CD14-positive monocyte (primary cell): ENCODE results near the gene TRIM33. TPM values are rescaled to one million over a fixed set of nuclear protein-coding genes. Genes with fewer than 3 reads are reported as not detected.

Source experiments
- DNase-seq, 3 donors: peaks; one replicate each; pipeline ENCODE4 v3.0.0-alpha.2; 2011 to 2022
- H2AFZ ChIP-seq: 2 replicates; pipeline ENCODE4 v1.6.0; 2012; ENCODE audit warnings: mild to moderate bottlenecking, low read depth, low read length, inconsistent platforms; ENCODE audit not compliant: insufficient read depth, poor library complexity, severe bottlenecking
- H3K27ac ChIP-seq, 2 donors: 1 replicate in 1 of 2; 2 replicates in 1 of 2; pipeline ENCODE4 v1.5.1; 2012 to 2013; ENCODE audit warnings: low read length in 2 of 2, control low read depth in 1 of 2, inconsistent platforms in 1 of 2, low read depth in 1 of 2, mild to moderate bottlenecking in 1 of 2
- H3K27me3 ChIP-seq, 2 donors: one replicate each; pipeline versions ENCODE4 v1.6.0 to v1.6.1; 2011 to 2013; ENCODE audit warnings: low read length in 2 of 2; ENCODE audit not compliant: control insufficient read depth in 2 of 2, insufficient read depth in 2 of 2
- H3K36me3 ChIP-seq, 2 donors: replicated peaks in 1 of 2; 1 replicate in 1 of 2; 2 replicates in 1 of 2; pipeline versions ENCODE4 v1.5.1 to v1.6.1; 2012 to 2013; ENCODE audit warnings: low read length in 2 of 2, control low read depth in 1 of 2, inconsistent platforms in 1 of 2, mild to moderate bottlenecking in 1 of 2; ENCODE audit not compliant: insufficient read depth in 2 of 2, control insufficient read depth in 1 of 2
- H3K4me1 ChIP-seq, 2 donors: 1 replicate in 1 of 2; 2 replicates in 1 of 2; pipeline versions ENCODE4 v1.5.1 to v1.6.1; 2012 to 2013; ENCODE audit warnings: low read length in 2 of 2, control low read depth in 1 of 2, inconsistent platforms in 1 of 2, mild to moderate bottlenecking in 1 of 2, moderate library complexity in 1 of 2; ENCODE audit not compliant: insufficient read depth in 2 of 2, control insufficient read depth in 1 of 2
- H3K4me2 ChIP-seq: replicated peaks from 2 replicates; pipeline ENCODE3; 2012; ENCODE audit warnings: low read length, moderate library complexity, mild to moderate bottlenecking; ENCODE audit not compliant: poor library complexity, severe bottlenecking; ENCODE audit errors: extremely low read depth
- H3K4me3 ChIP-seq, 3 experiments: fragments of 200-600 bp in 1 of 3; sonication (generic) in 1 of 3; replicated peaks in 1 of 3; 1 replicate in 2 of 3; 2 replicates in 1 of 3; pipeline ENCODE4 v1.5.1; 2011 to 2013; ENCODE audit warnings: low read length in 3 of 3, mild to moderate bottlenecking in 3 of 3, control low read depth in 2 of 3, low read depth in 2 of 3, inconsistent platforms in 1 of 3, moderate library complexity in 1 of 3
- H3K79me2 ChIP-seq: 2 replicates; pipeline ENCODE4 v1.6.0; 2012; ENCODE audit warnings: mild to moderate bottlenecking, control low read depth, inconsistent platforms, low read length, moderate library complexity; ENCODE audit not compliant: insufficient read depth
- H3K9ac ChIP-seq: 2 replicates; pipeline ENCODE4 v1.6.0; 2017; ENCODE audit warnings: low read length, mild to moderate bottlenecking; ENCODE audit not compliant: insufficient read depth, poor library complexity, severe bottlenecking
- H3K9me3 ChIP-seq, 2 donors: replicated peaks in 1 of 2; 1 replicate in 1 of 2; 2 replicates in 1 of 2; pipeline versions ENCODE4 v1.5.1 to v1.6.1; 2012 to 2013; ENCODE audit warnings: low read length in 2 of 2, control low read depth in 1 of 2; ENCODE audit not compliant: control insufficient read depth in 1 of 2, insufficient read depth in 1 of 2
- H4K20me1 ChIP-seq: 2 replicates; pipeline ENCODE4 v1.6.0; 2012; ENCODE audit warnings: mild to moderate bottlenecking, low read length, control low read depth, moderate library complexity; ENCODE audit not compliant: insufficient read depth
- H3K27ac Mint-ChIP-seq, 7 donors: one replicate each; pipeline ENCODE4 v1.8.0; 2020; ENCODE audit warnings: mild to moderate bottlenecking in 7 of 7, mixed read lengths in 7 of 7, moderate library complexity in 6 of 7, inconsistent platforms in 2 of 7
- H3K27me3 Mint-ChIP-seq, 3 donors: one replicate each; pipeline ENCODE4 v1.8.0; 2021 to 2022; ENCODE audit warnings: low read depth in 3 of 3, mild to moderate bottlenecking in 3 of 3, mixed read lengths in 3 of 3, moderate library complexity in 3 of 3, inconsistent platforms in 1 of 3
- H3K36me3 Mint-ChIP-seq, 2 donors: one replicate each; pipeline ENCODE4 v1.8.0; 2020; ENCODE audit warnings: mixed read lengths in 2 of 2, inconsistent platforms in 1 of 2, mild to moderate bottlenecking in 1 of 2
- H3K4me1 Mint-ChIP-seq: one replicate; pipeline ENCODE4 v1.8.0; 2020; ENCODE audit warnings: mild to moderate bottlenecking, mixed read lengths
- H3K4me3 Mint-ChIP-seq, 2 donors: one replicate each; pipeline ENCODE4 v1.8.0; 2020; ENCODE audit warnings: mild to moderate bottlenecking in 2 of 2, mixed read lengths in 2 of 2, moderate library complexity in 1 of 2
- H3K9me3 Mint-ChIP-seq, 7 donors: one replicate each; pipeline ENCODE4 v1.8.0; 2020 to 2022; ENCODE audit warnings: mixed read lengths in 7 of 7, mild to moderate bottlenecking in 6 of 7, moderate library complexity in 6 of 7, inconsistent platforms in 2 of 7
- WGBS: methylation state at CpG from one replicate; pipeline ENCODE4 v1.1.5; 2013; ENCODE audit warnings: missing lambda C conversion rate; ENCODE audit not compliant: insufficient coverage; 5-methylcytosine and 5-hydroxymethylcytosine counted together
- intact Hi-C, 2 donors: fragments of 100-400 bp; cut with micrococcal nuclease; formaldehyde crosslinking; loops; one replicate each; pipeline versions ENCODE4 v1.15.0 to v1.15.1; 2023
- polyA plus RNA-seq, 3 donors: library from polyadenylated mRNA; depleted of rRNA in 1 of 3; unstranded in 2 of 3; stranded (reverse) in 1 of 3; fragments of 300-500 nt in 2 of 3; fragments of >200 nt in 1 of 3; fragmentation: Illumina TruSeq in 2 of 3; gene quantifications; 1 replicate in 2 of 3; 2 replicates in 1 of 3; pipeline ENCODE4 v1.2.3, GENCODE V29; 2012 to 2021
- TF ChIP-seq, protein P1 (sequence below): fragments of 200-600 bp; IDR thresholded peaks from one replicate; pipeline ENCODE4 v1.8.0; 2022; ENCODE audit warnings: antibody characterized with exemption, mild to moderate bottlenecking

The TRIM33 gene
- polyA plus RNA-seq, 3 donors: 11.8 to 16.5 (median 13.7) TPM

DNA sequence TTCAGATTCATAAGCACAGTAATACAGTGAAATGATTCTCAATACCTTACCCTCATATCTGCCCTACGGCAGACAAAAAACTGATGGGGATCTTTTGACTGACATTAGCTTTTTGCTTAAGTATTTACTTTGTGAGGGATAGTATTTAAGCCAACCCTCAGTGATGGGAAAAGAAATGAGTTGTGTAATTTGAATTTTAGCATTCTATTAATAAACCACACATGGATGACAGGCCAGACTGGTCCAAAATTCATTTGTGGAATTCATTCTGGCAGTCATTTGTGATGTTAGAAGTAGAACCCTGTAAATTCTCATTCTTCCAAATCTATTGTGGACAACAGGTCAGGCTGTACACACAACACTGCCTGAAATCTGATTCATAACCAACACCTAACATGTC lies 14.9 kb downstream of the TRIM33 start:
- peaks cover 0 to 9% of the 10 kb centered on the region in 2 donors for H3K9me3 ChIP-seq
- H2AFZ ChIP-seq: no peak overlapping the region
- H3K27me3 ChIP-seq: no peaks in the 10 kb centered on the region
- H3K27ac ChIP-seq: no peak overlapping the region
- H3K9ac ChIP-seq: no peak overlapping the region
- Mint-ChIP-seq H3K27me3 (no peaks in the 10 kb centered on the region), H3K9me3 (peaks cover 0 to 14% (median 3%) of the 10 kb centered on the region in 7 donors), H3K36me3 (peaks cover 20 to 24% of the 10 kb centered on the region in 2 donors), H3K27ac (no peak overlapping the region), H3K4me1 (peaks cover 28% of the 10 kb centered on the region), H3K4me3 (no peak overlapping the region)
- H3K79me2 ChIP-seq: peaks cover 98% of the 10 kb centered on the region
- H3K4me3 ChIP-seq: no peak overlapping the region
- peaks cover 94% of the 10 kb centered on the region for H4K20me1 ChIP-seq
- WGBS: no CpG with 5 or more reads among the region's 1 CpG
- intact Hi-C loops: no loop called here
- no peak overlapping the region for H3K4me2 ChIP-seq
- peaks cover 8 to 9% of the 10 kb centered on the region in 2 donors for H3K4me1 ChIP-seq
- H3K36me3 ChIP-seq: peaks cover 0 to 4% of the 10 kb centered on the region in 2 donors
- TF ChIP-seq, protein P1, sequence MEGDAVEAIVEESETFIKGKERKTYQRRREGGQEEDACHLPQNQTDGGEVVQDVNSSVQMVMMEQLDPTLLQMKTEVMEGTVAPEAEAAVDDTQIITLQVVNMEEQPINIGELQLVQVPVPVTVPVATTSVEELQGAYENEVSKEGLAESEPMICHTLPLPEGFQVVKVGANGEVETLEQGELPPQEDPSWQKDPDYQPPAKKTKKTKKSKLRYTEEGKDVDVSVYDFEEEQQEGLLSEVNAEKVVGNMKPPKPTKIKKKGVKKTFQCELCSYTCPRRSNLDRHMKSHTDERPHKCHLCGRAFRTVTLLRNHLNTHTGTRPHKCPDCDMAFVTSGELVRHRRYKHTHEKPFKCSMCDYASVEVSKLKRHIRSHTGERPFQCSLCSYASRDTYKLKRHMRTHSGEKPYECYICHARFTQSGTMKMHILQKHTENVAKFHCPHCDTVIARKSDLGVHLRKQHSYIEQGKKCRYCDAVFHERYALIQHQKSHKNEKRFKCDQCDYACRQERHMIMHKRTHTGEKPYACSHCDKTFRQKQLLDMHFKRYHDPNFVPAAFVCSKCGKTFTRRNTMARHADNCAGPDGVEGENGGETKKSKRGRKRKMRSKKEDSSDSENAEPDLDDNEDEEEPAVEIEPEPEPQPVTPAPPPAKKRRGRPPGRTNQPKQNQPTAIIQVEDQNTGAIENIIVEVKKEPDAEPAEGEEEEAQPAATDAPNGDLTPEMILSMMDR: no peak
- DNase-seq: no peak

DNA sequence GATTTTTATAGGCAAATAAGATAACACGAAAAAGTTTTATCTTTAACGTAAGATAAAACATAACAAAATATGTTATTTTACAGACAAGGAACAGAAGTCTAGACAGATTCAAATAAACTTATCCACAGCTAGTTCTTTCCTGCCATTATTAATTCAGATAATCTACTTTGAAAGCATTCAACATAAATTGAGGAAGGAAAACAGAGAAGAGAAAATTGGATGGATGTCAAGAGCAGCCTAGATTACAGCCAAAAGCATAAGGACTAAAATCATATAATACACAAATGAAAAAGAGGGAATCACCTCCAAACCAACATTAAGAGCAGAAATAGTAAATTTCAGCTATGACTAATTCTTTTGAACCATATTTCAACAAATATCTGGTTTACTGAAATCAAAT lies 15.5 kb downstream of the TRIM33 start:
- no peak overlapping the region for H3K4me3 ChIP-seq
- DNase-seq: no peak
- intact Hi-C loops: no loop called here
- Mint-ChIP-seq H3K4me3 (peak overlapping the region in 1 of 2 donors; percentile 22), H3K36me3 (peaks cover 20 to 24% of the 10 kb centered on the region in 2 donors), H3K9me3 (peaks cover 0 to 14% (median 3%) of the 10 kb centered on the region in 7 donors), H3K4me1 (peaks cover 28% of the 10 kb centered on the region), H3K27me3 (no peaks in the 10 kb centered on the region), H3K27ac (peak overlapping the region in 1 of 7 donors; percentile 78)
- no peak overlapping the region for H2AFZ ChIP-seq
- H3K27me3 ChIP-seq: no peaks in the 10 kb centered on the region
- peaks cover 96% of the 10 kb centered on the region for H4K20me1 ChIP-seq
- H3K4me2 ChIP-seq: no peak overlapping the region
- TF ChIP-seq, protein P1: no peak
- no peak overlapping the region for H3K9ac ChIP-seq
- H3K9me3 ChIP-seq: peaks cover 0 to 9% of the 10 kb centered on the region in 2 donors
- peaks cover 99% of the 10 kb centered on the region for H3K79me2 ChIP-seq
- peak overlapping the region in 1 of 2 donors; percentile 3 for H3K27ac ChIP-seq
- no CpG with 5 or more reads among the region's 2 CpGs for WGBS
- H3K36me3 ChIP-seq: peaks cover 0 to 4% of the 10 kb centered on the region in 2 donors
- H3K4me1 ChIP-seq: peaks cover 8 to 9% of the 10 kb centered on the region in 2 donors
